ENCODE measurements around the gene FBXO11. TPM values are rescaled to one million over a fixed set of nuclear protein-coding genes. Genes with fewer than 3 reads are reported as not detected.

The FBXO11 gene
- total RNA-seq, 1 donor from 2014 or later: 15.1 TPM

DNA sequence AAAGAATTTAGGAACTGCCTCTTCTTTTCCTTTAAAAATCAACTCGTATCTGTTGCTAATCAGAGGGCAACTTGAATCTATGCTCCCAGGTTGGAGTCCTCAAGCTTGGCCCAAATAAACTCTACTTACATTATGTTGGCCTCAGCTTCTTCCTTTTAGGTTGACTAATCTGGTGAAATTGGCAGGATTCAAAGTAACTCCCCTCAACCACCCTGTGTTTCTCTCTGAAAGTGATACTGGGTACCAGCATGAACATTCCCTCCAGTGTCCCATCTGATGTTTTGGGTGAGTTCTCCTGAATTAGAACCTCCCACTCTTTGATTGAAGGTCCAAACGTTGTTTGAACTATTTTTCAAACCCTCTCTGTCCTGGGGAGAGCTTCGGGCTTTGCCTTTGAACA, 164.7 kb downstream of the FBXO11 start:
- no peak overlapping the region for H3K4me3 ChIP-seq
- intact Hi-C loops (cut with DNase I): no loop called here
- no peaks in the 10 kb centered on the region for H3K27me3 ChIP-seq
- no peaks in the 10 kb centered on the region for H3K9me3 ChIP-seq
- TF ChIP-seq, protein P1, sequence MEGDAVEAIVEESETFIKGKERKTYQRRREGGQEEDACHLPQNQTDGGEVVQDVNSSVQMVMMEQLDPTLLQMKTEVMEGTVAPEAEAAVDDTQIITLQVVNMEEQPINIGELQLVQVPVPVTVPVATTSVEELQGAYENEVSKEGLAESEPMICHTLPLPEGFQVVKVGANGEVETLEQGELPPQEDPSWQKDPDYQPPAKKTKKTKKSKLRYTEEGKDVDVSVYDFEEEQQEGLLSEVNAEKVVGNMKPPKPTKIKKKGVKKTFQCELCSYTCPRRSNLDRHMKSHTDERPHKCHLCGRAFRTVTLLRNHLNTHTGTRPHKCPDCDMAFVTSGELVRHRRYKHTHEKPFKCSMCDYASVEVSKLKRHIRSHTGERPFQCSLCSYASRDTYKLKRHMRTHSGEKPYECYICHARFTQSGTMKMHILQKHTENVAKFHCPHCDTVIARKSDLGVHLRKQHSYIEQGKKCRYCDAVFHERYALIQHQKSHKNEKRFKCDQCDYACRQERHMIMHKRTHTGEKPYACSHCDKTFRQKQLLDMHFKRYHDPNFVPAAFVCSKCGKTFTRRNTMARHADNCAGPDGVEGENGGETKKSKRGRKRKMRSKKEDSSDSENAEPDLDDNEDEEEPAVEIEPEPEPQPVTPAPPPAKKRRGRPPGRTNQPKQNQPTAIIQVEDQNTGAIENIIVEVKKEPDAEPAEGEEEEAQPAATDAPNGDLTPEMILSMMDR (IDR thresholded peaks at IDR 0.05): no peak
- H3K36me3 ChIP-seq: no peaks in the 10 kb centered on the region
- H3K4me1 ChIP-seq: no peaks in the 10 kb centered on the region
- no peak for DNase-seq (ENCODE audit: low spot score in 2 of 2)
- H3K27ac ChIP-seq: no peak overlapping the region

DNA sequence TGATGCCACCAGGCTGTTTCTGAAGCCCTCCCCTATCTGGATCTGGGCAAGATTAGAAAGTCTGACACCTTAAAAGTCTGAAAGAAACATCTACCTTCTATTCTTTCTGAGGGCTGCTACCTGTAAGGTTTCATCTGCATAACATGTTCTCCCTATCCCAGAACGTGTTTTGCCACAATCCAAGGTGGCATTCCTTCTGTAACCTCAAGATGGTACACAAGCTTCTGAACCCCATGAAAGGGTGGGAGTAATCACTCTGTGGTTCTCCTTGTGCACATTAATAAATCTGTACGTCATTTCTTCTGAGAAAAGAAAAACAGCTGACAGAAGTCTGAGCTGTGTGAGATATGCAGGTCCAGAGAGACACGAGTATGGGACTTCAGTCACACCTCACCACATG, 165.2 kb downstream of the FBXO11 start:
- Histone ChIP-seq H3K27ac (no peak overlapping the region), H3K36me3 (no peaks in the 10 kb centered on the region), H3K4me1 (no peaks in the 10 kb centered on the region), H3K4me3 (no peak overlapping the region), H3K9me3 (no peaks in the 10 kb centered on the region), H3K27me3 (no peaks in the 10 kb centered on the region)
- TF ChIP-seq, protein P1 (IDR thresholded peaks at IDR 0.05): no peak
- intact Hi-C loops (cut with DNase I): no loop called here
- DNase-seq (ENCODE audit: low spot score in 2 of 2): no peak

Other genes starting within 250 kb of the FBXO11 start
- 11.8 TPM for gene MSH6, start 123.4 kb downstream of the FBXO11 start, total RNA-seq